PC-3 (cell line): ENCODE data around the gene FRA10AC1.
"Not testable (repeated sequence)": the region's sequence is repeated elsewhere in the genome, so short reads cannot be mapped to it uniquely, and the experiment has no call there.

ENCODE experiments used
- EZH2 ChIP-seq: fragments of 300-600 bp; sonication (generic); IDR thresholded peaks from one replicate; pipeline ENCODE4 v1.6.1; 2017; ENCODE audit warnings: antibody characterized with exemption, mild to moderate bottlenecking, low read length; ENCODE audit not compliant: unreplicated experiment
- TF ChIP-seq, protein P1 (sequence below): fragments of 300-600 bp; sonication (generic); conservative IDR thresholded peaks from 2 replicates; pipeline ENCODE4 v1.5.1; 2017; ENCODE audit warnings: antibody characterized with exemption, low read depth, mild to moderate bottlenecking, low read length

GRCh38 chr10:93696582-93696981 lies 5.8 kb downstream of the FRA10AC1 start:
- TF ChIP-seq EZH2, result not testable (repeated sequence)
- TF ChIP-seq, protein P1, sequence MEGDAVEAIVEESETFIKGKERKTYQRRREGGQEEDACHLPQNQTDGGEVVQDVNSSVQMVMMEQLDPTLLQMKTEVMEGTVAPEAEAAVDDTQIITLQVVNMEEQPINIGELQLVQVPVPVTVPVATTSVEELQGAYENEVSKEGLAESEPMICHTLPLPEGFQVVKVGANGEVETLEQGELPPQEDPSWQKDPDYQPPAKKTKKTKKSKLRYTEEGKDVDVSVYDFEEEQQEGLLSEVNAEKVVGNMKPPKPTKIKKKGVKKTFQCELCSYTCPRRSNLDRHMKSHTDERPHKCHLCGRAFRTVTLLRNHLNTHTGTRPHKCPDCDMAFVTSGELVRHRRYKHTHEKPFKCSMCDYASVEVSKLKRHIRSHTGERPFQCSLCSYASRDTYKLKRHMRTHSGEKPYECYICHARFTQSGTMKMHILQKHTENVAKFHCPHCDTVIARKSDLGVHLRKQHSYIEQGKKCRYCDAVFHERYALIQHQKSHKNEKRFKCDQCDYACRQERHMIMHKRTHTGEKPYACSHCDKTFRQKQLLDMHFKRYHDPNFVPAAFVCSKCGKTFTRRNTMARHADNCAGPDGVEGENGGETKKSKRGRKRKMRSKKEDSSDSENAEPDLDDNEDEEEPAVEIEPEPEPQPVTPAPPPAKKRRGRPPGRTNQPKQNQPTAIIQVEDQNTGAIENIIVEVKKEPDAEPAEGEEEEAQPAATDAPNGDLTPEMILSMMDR, result not testable (repeated sequence)
